ENCODE results near the gene CCDC154. TPM values are rescaled to one million over a fixed set of nuclear protein-coding genes. Genes with fewer than 3 reads are reported as not detected.
"Not testable (repeated sequence)": the region's sequence is repeated elsewhere in the genome, so short reads cannot be mapped to it uniquely, and the experiment has no call there.

CCDC154 gene
- total and polyA plus RNA-seq, 4 donors, result 0.59 to 3.9 (median 2.3) TPM

DNA sequence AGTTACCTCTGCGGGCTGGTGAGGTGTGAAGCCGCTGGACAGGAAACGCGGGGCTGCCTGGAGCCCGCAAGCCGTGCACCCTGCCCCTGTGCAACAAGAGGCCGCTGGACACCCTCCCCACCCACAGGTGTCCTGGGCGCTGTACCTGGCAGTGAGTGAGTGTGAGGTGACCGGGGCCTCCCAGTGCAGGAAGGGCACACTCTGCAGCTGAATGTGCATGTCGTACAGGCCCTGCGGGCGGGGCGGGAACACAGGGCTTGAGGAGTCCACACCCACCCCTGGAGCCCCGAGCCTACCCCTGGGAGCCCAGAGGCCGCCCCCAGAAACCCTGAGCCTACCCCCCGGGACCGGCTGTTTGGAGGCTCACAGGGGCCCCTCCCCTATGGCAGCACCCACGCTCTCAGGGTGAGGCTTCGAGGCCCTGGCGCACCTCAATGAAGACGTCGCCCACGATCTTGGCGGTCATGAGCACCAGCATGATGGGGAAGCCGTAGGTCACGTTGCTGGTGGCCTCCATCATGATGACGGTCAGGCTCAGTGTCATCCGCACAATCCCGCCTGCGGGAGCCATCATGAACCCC lies 4.3 kb upstream of the CCDC154 start:
- no peak overlapping the region for H3K4me3 ChIP-seq (ENCODE audit: low read depth, low read length)
- H3K36me3 ChIP-seq (ENCODE audit: control insufficient read depth, insufficient read depth, low read length), result peaks cover 100% of the 10 kb centered on the region
- no peak overlapping the region for H3K27ac ChIP-seq (ENCODE audit: low read depth, low read length)
- WGBS (ENCODE audit: insufficient coverage), result 93% methylated on average over 23 of the region's 30 CpGs
- H3K4me1 ChIP-seq (ENCODE audit: control insufficient read depth, insufficient read depth, low read length), result no peaks in the 10 kb centered on the region
- H3K27me3 ChIP-seq (ENCODE audit: control insufficient read depth, insufficient read depth, low read length), result no peaks in the 10 kb centered on the region
- H3K9me3 ChIP-seq (ENCODE audit: control insufficient read depth, insufficient read depth, low read length), result no peaks in the 10 kb centered on the region
- DNase-seq (ENCODE audit: low read depth in 4 of 6, low spot score in 6 of 6), result no peak

DNA sequence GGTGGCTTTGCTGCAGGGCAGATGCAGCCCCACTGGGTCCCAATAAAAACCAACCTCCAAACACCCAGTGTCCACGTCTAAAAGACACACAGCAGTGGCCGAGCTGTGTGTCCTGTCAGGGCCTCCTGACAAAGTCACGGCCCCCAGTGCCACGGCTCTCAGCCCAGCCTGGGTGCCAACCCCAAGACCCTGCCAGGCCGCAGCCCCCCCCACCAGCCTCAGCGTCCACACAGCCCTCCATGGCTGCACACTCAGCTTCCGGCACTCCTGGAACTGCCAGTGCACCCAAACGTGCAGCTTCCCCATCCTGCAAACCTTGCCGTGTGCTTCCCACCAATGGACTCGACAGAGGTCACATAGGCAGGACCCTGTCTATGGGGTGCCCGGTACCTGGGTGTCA lies 3.6 kb upstream of the CCDC154 start:
- no peaks in the 10 kb centered on the region for H3K4me1 ChIP-seq (ENCODE audit: control insufficient read depth, insufficient read depth, low read length)
- 92% methylated on average over 11 of the region's 11 CpGs for WGBS (ENCODE audit: insufficient coverage)
- no peaks in the 10 kb centered on the region for H3K9me3 ChIP-seq (ENCODE audit: control insufficient read depth, insufficient read depth, low read length)
- no peak overlapping the region for H3K4me3 ChIP-seq (ENCODE audit: low read depth, low read length)
- no peak for DNase-seq (ENCODE audit: low read depth in 4 of 6, low spot score in 6 of 6)
- H3K27me3 ChIP-seq (ENCODE audit: control insufficient read depth, insufficient read depth, low read length), result no peaks in the 10 kb centered on the region
- H3K27ac ChIP-seq (ENCODE audit: low read depth, low read length), result no peak overlapping the region
- H3K36me3 ChIP-seq (ENCODE audit: control insufficient read depth, insufficient read depth, low read length), result peaks cover 100% of the 10 kb centered on the region

DNA sequence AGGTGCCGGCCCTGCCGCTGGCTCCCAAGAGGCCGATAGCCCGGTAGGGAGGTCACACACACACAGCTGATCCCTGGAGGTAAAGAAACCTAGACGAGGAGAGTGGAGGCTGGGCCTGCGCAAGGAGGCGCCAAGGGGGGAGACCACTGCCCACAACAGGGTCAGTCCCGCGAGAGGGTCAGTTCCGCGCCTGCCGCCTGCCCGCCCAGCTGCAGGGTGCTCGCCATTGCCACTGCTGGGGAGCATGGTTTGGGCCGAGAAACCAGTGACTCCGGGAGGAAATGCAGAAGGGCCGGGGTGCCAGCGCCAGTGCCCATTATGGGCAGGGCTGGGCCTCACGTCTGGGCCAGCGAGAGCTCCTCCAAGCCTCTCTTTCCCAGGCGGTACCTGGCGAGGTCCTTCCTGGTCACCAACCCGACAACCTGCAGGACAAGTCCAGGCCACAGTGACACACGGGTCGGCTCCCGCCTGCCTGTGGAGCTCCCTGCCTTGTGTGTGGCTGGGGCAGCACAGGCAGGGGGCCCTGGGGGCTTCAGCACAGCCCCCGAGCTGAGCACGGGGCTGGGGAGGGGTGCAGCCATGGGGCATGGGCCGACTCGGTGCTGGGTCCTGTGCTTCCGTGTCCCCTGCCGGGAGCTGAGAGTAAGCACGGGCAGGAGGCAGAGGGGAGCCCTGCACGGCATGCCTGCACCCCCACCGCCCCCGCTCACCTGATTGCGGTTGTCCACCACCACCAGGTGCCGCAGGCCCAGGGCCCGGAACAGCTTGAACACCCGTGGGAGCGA lies 2.1 kb upstream of the CCDC154 start:
- H3K4me1 ChIP-seq (ENCODE audit: control insufficient read depth, insufficient read depth, low read length), result no peaks in the 10 kb centered on the region
- no peak overlapping the region for H3K4me3 ChIP-seq (ENCODE audit: low read depth, low read length)
- no peaks in the 10 kb centered on the region for H3K27me3 ChIP-seq (ENCODE audit: control insufficient read depth, insufficient read depth, low read length)
- H3K36me3 ChIP-seq (ENCODE audit: control insufficient read depth, insufficient read depth, low read length), result peaks cover 97% of the 10 kb centered on the region
- no peak overlapping the region for H3K27ac ChIP-seq (ENCODE audit: low read depth, low read length)
- DNase-seq (ENCODE audit: low read depth in 4 of 6, low spot score in 6 of 6), result no peak
- H3K9me3 ChIP-seq (ENCODE audit: control insufficient read depth, insufficient read depth, low read length), result no peaks in the 10 kb centered on the region
- 92% methylated on average over 41 of the region's 41 CpGs for WGBS (ENCODE audit: insufficient coverage)

DNA sequence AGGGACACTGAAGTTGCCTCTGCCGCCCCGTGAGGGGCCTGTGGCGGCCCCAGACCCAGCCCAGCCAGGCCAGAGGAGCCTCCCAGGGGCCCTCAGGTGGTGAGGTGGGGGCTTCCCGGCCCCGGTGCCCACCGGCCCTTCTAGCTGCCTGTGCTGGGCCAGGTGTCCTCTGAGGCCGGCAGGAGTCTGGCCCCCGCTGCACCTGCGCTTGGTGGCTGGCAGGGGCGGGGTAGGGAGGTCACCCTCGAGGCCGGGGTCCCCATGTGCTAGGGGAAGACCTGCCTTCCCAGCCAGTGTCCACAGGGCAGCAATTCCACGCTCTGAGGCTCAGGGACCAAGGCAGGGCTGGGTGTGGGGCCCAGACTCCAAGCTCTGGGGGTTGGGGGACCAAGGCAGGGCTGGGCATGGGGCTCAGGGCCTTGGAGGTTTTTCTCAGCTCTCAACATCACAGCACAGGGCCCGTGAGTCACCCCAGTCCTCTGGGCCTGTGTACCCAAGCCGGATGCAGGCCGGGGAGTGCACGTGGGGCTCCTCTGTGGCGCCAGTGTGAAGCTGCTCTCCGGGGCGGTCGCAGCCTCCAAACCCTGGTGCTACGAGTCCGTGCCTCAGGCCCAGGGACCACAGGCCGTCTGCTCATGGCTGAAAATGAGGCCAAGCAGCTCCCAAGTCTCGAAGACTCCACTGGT lies 1.3 kb upstream of the CCDC154 start:
- H3K4me1 ChIP-seq (ENCODE audit: control insufficient read depth, insufficient read depth, low read length), result no peaks in the 10 kb centered on the region
- H3K27ac ChIP-seq (ENCODE audit: low read depth, low read length), result no peak overlapping the region
- H3K36me3 ChIP-seq (ENCODE audit: control insufficient read depth, insufficient read depth, low read length), result peaks cover 96% of the 10 kb centered on the region
- no peak for DNase-seq (ENCODE audit: low read depth in 4 of 6, low spot score in 6 of 6)
- H3K27me3 ChIP-seq (ENCODE audit: control insufficient read depth, insufficient read depth, low read length), result no peaks in the 10 kb centered on the region
- H3K4me3 ChIP-seq (ENCODE audit: low read depth, low read length), result no peak overlapping the region
- H3K9me3 ChIP-seq (ENCODE audit: control insufficient read depth, insufficient read depth, low read length), result no peaks in the 10 kb centered on the region
- WGBS (ENCODE audit: insufficient coverage), result 90% methylated on average over 25 of the region's 25 CpGs

DNA sequence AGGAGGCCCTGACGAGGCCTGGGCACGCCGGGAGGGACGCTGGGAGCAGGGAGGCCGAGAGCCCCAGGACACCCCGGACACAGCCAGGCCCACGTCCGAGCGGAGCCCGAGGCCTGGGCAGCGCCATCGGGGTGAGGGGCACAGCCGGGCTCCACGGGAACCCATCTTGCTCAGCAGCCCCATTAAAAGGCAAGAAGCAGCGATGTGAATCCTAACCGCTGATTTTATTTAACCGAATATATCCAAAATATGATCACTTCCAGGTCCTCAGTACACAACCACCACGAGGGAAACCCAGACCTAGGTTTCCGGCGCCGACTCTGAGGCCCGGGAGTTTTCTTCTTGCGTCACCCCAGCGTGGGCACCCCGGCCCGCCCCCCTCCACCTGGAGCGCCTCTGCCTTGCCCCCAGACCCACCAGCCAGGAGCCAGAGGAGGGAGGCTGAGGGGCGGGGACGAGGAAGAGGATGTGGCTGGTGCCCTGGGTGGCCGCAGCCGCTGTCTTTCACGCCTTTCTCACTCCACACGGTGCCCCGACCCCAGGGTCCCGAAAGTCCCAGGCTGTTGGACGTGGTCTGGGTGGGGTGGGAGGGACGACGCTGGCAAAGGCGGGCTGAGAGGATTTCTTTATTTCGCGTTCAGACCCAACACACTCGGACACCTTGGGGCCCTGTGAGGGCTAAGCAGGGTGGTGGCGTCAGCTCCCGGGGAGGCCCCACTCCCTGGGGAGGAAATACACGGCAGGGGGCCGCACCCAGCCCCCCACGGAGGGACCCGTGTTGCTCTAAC lies 568 bp upstream of the CCDC154 start:
- H3K27me3 ChIP-seq (ENCODE audit: control insufficient read depth, insufficient read depth, low read length), result no peaks in the 10 kb centered on the region
- no peak for DNase-seq (ENCODE audit: low read depth in 4 of 6, low spot score in 6 of 6)
- H3K4me1 ChIP-seq (ENCODE audit: control insufficient read depth, insufficient read depth, low read length), result no peaks in the 10 kb centered on the region
- H3K4me3 ChIP-seq (ENCODE audit: low read depth, low read length), result no peak overlapping the region
- 85% methylated on average over 43 of the region's 48 CpGs for WGBS (ENCODE audit: insufficient coverage)
- H3K27ac ChIP-seq (ENCODE audit: low read depth, low read length), result no peak overlapping the region
- peaks cover 88% of the 10 kb centered on the region for H3K36me3 ChIP-seq (ENCODE audit: control insufficient read depth, insufficient read depth, low read length)
- H3K9me3 ChIP-seq (ENCODE audit: control insufficient read depth, insufficient read depth, low read length), result no peaks in the 10 kb centered on the region

DNA sequence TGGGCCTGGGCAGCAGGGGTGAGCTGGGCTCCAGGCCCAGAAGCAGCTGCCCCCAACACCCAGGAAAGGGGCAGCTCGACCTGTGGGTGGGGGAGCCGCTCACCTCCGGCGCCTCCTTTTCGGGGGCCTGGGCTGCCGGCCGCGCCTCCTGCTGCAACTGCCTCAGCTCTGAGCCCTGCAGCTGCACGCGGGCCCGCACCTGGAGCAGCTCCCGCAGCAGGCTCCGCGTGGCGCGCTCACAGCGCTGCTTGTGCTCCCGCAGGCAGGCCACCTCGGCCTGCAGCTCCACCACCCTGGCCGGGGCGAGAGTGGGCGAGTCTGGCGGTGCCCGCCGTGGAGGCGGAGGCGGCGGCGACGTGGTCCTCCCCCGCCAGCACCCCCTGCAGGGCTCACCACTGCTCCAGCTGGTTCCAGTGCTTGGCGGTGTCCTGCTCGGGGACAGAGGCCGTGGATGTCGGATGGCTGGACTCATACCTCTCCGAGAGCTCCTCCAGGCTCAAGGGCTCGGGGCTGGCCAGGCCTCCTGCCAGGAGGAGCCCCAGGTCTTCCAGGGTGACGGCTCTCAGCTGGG lies 868 bp downstream of the CCDC154 start:
- no peak overlapping the region for H3K4me3 ChIP-seq (ENCODE audit: low read depth, low read length)
- WGBS (ENCODE audit: insufficient coverage), result 70% methylated on average over 35 of the region's 38 CpGs
- no peaks in the 10 kb centered on the region for H3K4me1 ChIP-seq (ENCODE audit: control insufficient read depth, insufficient read depth, low read length)
- no peak overlapping the region for H3K27ac ChIP-seq (ENCODE audit: low read depth, low read length)
- no peaks in the 10 kb centered on the region for H3K9me3 ChIP-seq (ENCODE audit: control insufficient read depth, insufficient read depth, low read length)
- DNase-seq (ENCODE audit: low read depth in 4 of 6, low spot score in 6 of 6), result no peak
- H3K36me3 ChIP-seq (ENCODE audit: control insufficient read depth, insufficient read depth, low read length), result peaks cover 85% of the 10 kb centered on the region
- H3K27me3 ChIP-seq (ENCODE audit: control insufficient read depth, insufficient read depth, low read length), result no peaks in the 10 kb centered on the region

DNA sequence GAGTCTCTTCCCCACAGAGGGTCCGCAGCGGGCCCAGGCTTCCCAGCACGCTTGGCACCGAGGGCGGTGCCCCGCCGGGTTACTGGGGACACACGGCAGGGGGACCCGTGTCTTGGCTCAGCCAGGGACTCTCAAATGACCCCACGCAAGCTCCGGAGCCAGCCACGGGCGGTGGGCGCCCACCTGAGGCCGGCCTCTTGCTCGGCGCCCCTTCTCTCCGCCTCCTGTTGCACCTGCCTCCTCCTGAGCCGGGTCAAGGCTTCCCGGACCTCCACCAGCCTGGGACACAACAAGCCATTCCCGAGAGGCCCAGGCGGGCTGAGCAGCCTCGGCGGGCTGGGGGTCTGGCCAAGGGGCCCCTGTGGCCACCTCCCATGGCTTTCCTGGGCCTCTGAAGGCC lies 1.7 kb downstream of the CCDC154 start:
- H3K27me3 ChIP-seq (ENCODE audit: control insufficient read depth, insufficient read depth, low read length), result no peaks in the 10 kb centered on the region
- H3K4me3 ChIP-seq (ENCODE audit: low read depth, low read length), result no peak overlapping the region
- no peak for DNase-seq (ENCODE audit: low read depth in 4 of 6, low spot score in 6 of 6)
- WGBS (ENCODE audit: insufficient coverage), result 81% methylated on average over 24 of the region's 24 CpGs
- no peak overlapping the region for H3K27ac ChIP-seq (ENCODE audit: low read depth, low read length)
- no peaks in the 10 kb centered on the region for H3K4me1 ChIP-seq (ENCODE audit: control insufficient read depth, insufficient read depth, low read length)
- H3K36me3 ChIP-seq (ENCODE audit: control insufficient read depth, insufficient read depth, low read length), result peaks cover 85% of the 10 kb centered on the region
- H3K9me3 ChIP-seq (ENCODE audit: control insufficient read depth, insufficient read depth, low read length), result no peaks in the 10 kb centered on the region

DNA sequence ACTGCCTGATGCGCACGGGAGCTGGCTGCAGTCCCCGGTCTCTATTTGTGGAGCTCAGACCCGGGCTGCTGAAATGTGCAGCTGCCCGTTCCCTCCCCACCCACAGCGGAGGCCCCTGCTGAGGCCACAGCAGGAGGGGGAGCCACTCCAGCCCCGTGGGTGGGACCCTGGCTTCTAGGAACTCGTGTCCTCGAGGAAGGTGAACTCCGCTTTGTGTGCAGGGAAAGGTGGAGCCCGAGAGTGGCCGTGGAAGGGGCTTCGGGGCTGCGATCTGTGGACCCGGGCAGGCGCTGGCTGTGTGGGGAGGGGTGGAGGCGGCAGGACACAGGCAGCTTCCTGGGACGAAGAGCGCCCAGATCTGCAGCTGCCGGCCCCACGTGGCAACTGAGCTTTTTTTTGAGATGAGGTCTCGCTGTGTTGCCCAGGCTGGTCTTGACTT lies 2.9 kb downstream of the CCDC154 start:
- H3K27ac ChIP-seq (ENCODE audit: low read depth, low read length), result no peak overlapping the region
- H3K9me3 ChIP-seq (ENCODE audit: control insufficient read depth, insufficient read depth, low read length), result no peaks in the 10 kb centered on the region
- DNase-seq (ENCODE audit: low read depth in 4 of 6, low spot score in 6 of 6), result no peak
- 78% methylated on average over 21 of the region's 22 CpGs for WGBS (ENCODE audit: insufficient coverage)
- no peaks in the 10 kb centered on the region for H3K4me1 ChIP-seq (ENCODE audit: control insufficient read depth, insufficient read depth, low read length)
- no peak overlapping the region for H3K4me3 ChIP-seq (ENCODE audit: low read depth, low read length)
- H3K36me3 ChIP-seq (ENCODE audit: control insufficient read depth, insufficient read depth, low read length), result peaks cover 85% of the 10 kb centered on the region
- H3K27me3 ChIP-seq (ENCODE audit: control insufficient read depth, insufficient read depth, low read length), result no peaks in the 10 kb centered on the region

DNA sequence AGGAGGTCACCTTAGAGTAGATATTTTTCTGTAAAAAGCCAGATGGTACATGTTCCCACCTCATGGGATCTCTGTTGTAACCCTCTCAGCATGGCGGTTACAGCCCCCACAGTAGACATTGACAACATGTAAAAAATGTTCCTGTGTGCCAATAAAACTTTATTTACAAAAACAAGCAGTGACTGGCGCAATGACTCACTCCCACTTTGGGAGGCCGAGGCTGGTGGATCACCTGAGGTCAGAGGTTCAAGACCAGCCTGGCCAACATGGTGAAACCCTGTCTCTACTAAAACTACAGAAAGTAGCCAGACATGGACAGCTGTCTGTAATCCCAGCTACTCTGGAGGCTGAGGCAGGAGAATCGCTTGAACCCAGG lies 4.7 kb downstream of the CCDC154 start:
- not testable (repeated sequence) for DNase-seq (ENCODE audit: low read depth in 4 of 6, low spot score in 6 of 6); H3K27me3 ChIP-seq (ENCODE audit: control insufficient read depth, insufficient read depth, low read length); H3K9me3 ChIP-seq (ENCODE audit: control insufficient read depth, insufficient read depth, low read length); H3K4me3 ChIP-seq (ENCODE audit: low read depth, low read length); H3K4me1 ChIP-seq (ENCODE audit: control insufficient read depth, insufficient read depth, low read length); H3K27ac ChIP-seq (ENCODE audit: low read depth, low read length)
- WGBS (ENCODE audit: insufficient coverage), result 92% methylated on average over 3 of the region's 4 CpGs
- peaks cover 82% of the 10 kb centered on the region for H3K36me3 ChIP-seq (ENCODE audit: control insufficient read depth, insufficient read depth, low read length)

Data from spinal cord (tissue), 10 donors.